HCEC 1CT (cell line): ENCODE results near the gene OPN5.

Experiments
- DNase-seq: peaks from one replicate; pipeline ENCODE4 v3.0.0-alpha.2; 2017

OPN5 gene

GRCh38 chr6:47865206-47865605 lies 83.4 kb downstream of the OPN5 start:
- no peak for DNase-seq

GRCh38 chr6:47875593-47875992 lies 93.8 kb downstream of the OPN5 start:
- no peak for DNase-seq
